Measurements from ENCODE around the gene AP5Z1.

Gene AP5Z1, protein sequence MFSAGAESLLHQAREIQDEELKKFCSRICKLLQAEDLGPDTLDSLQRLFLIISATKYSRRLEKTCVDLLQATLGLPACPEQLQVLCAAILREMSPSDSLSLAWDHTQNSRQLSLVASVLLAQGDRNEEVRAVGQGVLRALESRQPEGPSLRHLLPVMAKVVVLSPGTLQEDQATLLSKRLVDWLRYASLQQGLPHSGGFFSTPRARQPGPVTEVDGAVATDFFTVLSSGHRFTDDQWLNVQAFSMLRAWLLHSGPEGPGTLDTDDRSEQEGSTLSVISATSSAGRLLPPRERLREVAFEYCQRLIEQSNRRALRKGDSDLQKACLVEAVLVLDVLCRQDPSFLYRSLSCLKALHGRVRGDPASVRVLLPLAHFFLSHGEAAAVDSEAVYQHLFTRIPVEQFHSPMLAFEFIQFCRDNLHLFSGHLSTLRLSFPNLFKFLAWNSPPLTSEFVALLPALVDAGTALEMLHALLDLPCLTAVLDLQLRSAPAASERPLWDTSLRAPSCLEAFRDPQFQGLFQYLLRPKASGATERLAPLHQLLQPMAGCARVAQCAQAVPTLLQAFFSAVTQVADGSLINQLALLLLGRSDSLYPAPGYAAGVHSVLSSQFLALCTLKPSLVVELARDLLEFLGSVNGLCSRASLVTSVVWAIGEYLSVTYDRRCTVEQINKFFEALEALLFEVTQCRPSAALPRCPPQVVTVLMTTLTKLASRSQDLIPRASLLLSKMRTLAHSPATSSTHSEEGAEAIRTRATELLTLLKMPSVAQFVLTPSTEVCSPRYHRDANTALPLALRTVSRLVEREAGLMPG

DNA sequence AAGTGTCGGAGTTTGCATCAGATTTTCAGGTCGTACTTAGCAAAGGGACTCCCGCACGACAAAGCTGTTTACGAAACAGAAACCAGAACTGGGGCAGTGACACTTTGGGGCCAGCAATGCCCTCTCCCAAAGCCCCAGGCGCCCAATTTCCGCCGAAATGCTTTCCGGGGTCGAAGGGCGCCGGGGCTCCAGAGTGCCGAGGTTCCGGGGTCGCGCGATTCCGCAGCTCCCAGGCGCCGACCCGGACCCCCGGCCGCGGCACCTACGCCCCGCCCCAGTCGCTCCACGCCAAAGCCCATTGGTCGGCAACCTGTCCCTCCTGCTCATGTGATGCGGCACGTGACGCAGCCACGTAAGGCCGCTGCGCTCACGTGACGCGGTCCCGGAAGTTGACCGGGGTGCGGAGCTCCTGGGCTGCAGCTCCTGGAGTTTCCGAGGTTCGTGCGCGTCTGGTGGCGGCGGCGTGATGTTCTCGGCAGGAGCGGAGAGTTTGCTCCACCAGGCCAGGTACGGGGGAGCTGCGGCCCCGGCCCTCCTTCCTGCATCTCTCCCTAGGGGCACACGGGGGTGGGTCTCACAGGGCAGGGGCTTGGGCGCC is at the start of gene AP5Z1:
Gene AP5Z1 (plus strand): TSS at position 374 of the 598 bp plus-strand sequence. CDS start 93 bp downstream, at position 467.
- intact Hi-C loops (cut with DNase I): loop anchor here (1.0 to 10.0 kb wide), 2 partner anchors 134 to 1471 kb away; partner anchors contain the start of gene SDK1
- DNase-seq: peak; percentile 96 to 100 (median 98)

- intact Hi-C loops (cut with DNase I): no loop called here
- DNase-seq: no peak
These were observed 49.5 kb upstream of the AP5Z1 start for GRCh38 chr7:4725850-4726450.

DNA sequence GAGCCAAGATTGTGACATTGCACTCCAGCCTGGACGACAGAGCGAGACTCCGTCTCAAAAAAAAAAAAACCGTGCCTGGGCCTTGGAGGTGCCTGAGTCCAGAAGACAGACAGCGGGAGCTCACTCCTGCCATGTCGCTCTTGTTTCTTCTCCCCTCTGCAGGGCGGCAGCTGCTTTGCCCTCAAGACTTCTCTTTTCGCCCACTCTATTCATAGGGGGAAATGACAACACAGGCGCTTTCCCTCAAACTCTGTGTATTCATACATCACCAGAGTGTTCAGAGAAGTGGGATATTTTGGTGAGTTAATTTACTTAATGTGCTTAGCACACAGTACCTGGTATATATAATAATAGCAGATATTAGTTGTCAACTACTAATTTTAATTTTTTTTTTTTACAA is 48.9 kb upstream of the AP5Z1 start:
- DNase-seq: no peak
- intact Hi-C loops (cut with DNase I): no loop called here

DNA sequence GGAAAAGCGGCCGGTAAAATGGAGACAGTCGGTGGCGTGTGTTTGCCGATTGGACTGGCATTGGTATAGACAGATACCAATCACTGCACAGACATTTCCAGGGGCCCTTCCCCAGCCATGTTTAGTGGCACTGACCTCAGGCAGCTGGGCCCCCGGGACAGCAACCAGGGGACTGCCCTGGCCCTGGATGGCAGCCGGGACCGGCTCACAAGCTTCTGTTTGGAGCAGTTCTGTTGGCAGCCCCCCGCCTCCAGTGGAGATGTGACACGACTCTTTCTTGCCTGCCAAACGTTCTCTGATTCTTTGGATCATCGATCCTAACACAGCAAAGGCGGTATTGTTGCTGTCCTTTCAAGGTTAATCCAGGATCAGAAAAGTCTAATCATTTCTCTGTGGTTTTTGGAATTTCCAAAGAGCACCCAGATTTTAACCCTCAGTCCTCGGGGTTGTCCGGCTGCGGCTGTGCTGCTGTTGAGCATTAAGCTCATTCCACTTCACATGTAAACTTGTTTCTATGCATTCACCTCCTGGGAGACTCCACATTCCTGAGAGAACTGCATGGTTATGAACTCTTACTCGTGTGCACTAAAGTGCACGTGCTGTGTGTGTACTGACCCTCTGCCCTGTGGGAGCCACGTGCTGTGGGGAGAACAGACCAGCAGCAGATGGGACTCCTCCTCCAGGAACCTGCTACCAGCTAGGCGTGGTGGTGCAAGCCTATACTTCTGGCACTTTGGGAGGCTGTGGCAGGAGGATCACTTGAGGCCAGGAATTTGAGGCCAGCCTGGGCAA is 47.3 kb upstream of the AP5Z1 start:
- intact Hi-C loops (cut with DNase I): no loop called here
- DNase-seq: no peak

DNA sequence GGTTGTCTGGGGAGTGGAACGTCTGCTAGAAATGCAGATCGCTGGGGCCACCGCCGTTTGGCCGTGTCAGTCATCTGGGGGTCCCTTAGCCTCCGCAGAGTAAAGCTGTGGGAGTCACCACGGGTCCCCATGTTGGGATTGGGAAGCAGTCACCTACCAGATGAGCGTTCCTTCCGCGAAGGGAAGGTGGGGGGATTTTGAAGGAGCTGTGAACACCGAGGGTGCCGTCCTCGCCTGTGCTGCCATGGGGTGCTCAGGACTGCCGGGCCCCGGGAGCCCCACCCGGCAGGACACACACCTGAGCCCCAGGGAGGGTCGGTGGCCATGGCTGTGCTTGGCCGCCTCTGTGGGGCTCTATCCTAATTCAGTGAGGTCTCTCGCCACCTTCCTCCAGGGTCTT is 46.2 kb upstream of the AP5Z1 start:
- intact Hi-C loops (cut with DNase I): no loop called here
- no peak for DNase-seq

- DNase-seq: peak in 1 of 10 donors; percentile 84
- intact Hi-C loops (cut with DNase I): no loop called here
These were observed 45.1 kb upstream of the AP5Z1 start for GRCh38 chr7:4730276-4730675.

DNA sequence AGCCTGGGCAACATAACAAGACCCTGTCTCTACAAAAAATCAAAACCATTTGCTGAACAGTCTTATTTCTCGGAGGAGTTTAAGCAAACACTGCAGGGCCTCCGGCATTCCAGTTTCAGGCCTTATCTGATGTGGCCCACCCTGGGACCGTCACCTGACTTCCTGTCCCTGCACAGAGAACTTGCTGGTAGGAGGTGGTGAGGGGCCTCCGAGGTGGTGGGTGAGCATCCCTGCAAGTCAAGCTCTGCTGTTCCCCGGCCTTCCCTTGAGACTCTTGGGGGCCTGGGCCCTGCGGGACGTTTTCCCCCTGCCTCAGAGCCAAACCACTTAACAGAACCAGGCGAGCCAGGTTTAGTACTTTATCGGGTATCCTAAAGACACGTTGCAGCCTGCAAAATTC is 44.5 kb upstream of the AP5Z1 start:
- intact Hi-C loops (cut with DNase I): no loop called here
- DNase-seq: no peak

DNA sequence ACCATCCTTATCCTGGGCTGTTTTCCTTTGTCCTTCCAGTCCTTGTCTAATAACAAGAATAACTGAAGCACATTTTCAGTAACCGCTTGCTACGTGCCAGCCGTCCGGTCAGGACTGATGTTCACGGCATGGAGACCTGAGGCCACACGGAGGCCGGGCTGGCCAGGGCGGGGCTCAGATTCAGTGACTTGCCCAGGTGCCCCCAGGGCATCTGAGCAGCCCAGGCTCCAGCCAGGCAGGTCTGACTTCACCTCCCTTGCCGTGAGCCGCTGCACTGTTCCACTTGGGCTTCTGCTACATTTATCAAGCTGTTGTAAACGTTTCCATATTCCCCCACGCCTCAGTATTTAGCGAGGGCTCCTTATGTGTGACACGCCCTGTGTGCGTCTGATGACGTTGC is 43.6 kb upstream of the AP5Z1 start:
- intact Hi-C loops (cut with DNase I): no loop called here
- no peak for DNase-seq

GRCh38 chr7:4733936-4734528 is 41.4 kb upstream of the AP5Z1 start:
- intact Hi-C loops (cut with DNase I): no loop called here
- no peak for DNase-seq

DNA sequence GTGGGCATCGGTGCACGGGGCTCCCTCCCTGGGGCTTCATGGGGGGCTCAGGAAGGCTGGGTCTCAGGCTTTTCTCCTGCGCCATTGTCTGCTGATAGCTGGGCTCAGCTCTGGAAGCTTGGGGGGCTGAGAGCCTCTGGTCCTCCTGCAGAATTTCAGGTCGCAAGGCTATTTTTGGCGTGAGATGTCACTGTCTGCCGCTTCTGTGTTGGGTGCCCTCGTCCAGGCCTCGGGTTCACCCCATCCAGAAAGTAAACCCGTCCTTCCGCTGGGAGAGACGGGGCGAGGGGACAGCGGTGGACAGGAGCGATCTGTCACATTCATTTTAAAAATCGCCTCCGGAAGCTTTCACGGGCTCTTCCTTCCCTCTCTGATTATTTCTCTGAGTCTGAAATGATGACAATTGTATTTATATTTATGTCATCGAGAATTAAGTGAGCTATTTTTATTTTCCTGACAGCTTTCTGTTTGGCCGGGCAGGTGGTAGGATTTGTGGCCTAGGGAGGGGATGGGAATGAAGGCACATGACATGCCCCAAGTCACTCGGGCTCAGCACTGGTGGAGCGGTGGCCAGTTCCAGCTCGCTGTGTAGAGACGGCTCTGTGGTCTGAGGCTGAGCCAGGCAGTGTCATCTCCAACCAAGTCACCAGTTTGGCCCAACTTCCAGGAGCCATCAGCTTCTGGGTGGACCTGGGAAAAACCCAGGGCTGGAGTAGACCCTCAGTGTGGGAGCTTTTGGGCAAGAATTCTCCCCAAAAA is 40.7 kb upstream of the AP5Z1 start:
- peak in 7 of 10 donors; percentile 43 to 94 (median 68) for DNase-seq
- intact Hi-C loops (cut with DNase I): loop anchor here (5.0 kb wide), 1 partner anchor 92 kb away; no protein-coding TSS in a partner anchor

- no peak for DNase-seq
- intact Hi-C loops (cut with DNase I): loop anchor here (5.0 kb wide), 1 partner anchor 95 kb away; no protein-coding TSS in a partner anchor
These were observed 38.1 kb upstream of the AP5Z1 start for GRCh38 chr7:4737300-4737699.

GRCh38 chr7:4738711-4739527 is 36.5 kb upstream of the AP5Z1 start:
- DNase-seq: peak in 1 of 10 donors; percentile 35
- intact Hi-C loops (cut with DNase I): loop anchor here (5.0 kb wide), 1 partner anchor 97 kb away; no protein-coding TSS in a partner anchor

DNA sequence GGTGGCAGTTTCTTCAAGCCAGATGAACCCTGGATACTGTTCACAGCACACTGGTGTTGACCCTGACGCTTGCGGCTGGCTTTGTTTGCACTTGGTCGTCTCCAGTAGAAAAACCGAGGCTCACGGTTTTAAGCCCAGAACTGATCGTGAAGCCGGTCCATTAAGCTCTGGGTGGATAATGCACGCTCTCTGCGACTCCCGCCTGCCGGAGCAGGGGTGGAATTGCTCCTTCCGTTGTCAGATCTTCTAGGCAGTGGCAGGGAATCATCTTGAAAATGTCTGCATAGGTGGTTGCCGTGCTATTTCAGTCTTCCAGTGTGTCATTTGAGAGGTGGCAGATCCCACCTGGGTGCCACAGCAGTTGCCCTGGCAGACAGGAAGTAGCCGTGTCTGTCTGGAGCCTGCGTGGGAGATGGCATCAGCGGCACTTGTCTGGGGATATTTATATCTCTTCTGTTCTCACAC is 35.9 kb upstream of the AP5Z1 start:
- DNase-seq: peak in 6 of 10 donors; percentile 30 to 93 (median 52)
- intact Hi-C loops (cut with DNase I): loop anchor here (5.0 kb wide), 1 partner anchor 97 kb away; no protein-coding TSS in a partner anchor

DNA sequence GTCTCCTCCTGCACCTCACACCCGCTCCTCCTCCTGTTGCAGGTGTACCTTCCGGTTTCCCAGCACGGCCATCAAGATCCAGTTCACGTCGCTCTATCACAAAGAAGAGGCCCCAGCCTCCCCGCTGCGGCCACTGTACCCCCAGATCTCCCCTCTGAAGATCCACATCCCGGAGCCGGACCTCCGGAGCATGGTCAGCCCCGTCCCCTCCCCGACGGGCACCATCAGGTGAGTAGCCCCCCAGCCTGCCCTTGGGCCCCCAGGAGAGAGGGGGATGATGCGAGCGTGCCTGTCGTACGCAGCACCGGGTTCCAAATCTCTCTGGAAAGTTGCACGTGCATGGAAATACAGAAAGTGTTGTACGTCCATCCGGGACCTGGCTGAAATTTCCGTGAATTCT is 34.6 kb upstream of the AP5Z1 start:
- intact Hi-C loops (cut with DNase I): no loop called here
- DNase-seq: no peak

DNA sequence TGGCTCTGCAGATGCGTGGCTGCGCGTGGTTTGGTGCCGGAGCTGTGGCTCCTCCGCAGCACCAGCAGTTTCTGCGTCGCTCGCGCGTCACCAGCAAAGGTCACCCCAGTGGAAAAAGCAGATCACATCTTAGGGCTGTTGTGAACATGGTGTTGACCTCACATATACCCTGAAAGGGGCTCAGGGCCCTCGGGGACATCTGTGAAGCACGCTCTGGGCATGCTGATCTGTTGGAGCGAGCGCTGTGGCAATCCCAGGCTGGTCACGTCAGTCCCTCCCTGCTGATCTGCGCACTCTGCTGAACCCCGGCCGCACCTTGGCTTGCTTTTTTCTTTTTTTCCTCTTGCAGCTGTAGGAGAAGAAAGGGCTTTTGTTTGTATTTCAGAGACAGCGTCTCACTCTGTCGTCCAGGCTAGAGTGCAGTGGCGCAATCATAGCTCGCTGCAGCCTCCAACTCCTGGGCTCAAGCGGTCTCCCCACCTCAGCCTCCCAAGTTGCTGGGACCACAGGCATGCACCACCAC is 33.3 kb upstream of the AP5Z1 start:
- peak in 1 of 10 donors; percentile 57 for DNase-seq
- intact Hi-C loops (cut with DNase I): no loop called here

- no peak for DNase-seq
- intact Hi-C loops (cut with DNase I): no loop called here
These were observed 32.6 kb upstream of the AP5Z1 start for GRCh38 chr7:4742852-4743251.

All from posterior cingulate gyrus (tissue), 11 donors.